HL-60/S4 treated with retinoic acid at 250 ng/mL for 4 days and 3 days (cell line): ENCODE results near the gene TIGAR.

Experiments used
- in situ Hi-C: fragments of 300-500 bp; cut with MboI; formaldehyde crosslinking; loops from 2 replicates; pipeline ENCODE4 v1.7.0; 2022; ENCODE audit warnings: low sequenced_read_pairs

TIGAR gene

GRCh38 chr12:4320853-4321701 lies at the start of gene TIGAR:
Gene TIGAR (plus strand): TSS chr12:4321213. CDS start chr12:4321272, 59 bp downstream.
- in situ Hi-C loops, result no loop called here

- in situ Hi-C loops, result no loop called here
These were observed 49.1 kb upstream of the TIGAR start for GRCh38 chr12:4271717-4272423.

GRCh38 chr12:4272424-4273272 lies 48.4 kb upstream of the TIGAR start:
- in situ Hi-C loops, result no loop called here

- in situ Hi-C loops, result no loop called here
These were observed 47.8 kb upstream of the TIGAR start for GRCh38 chr12:4273273-4273651.

GRCh38 chr12:4273652-4274395 lies 47.2 kb upstream of the TIGAR start, which contains the start of gene CCND2:
Gene CCND2 (plus strand): TSS chr12:4273762. CDS start chr12:4274041, 279 bp downstream.
- in situ Hi-C loops, result no loop called here

- in situ Hi-C loops, result no loop called here
These were observed 46.5 kb upstream of the TIGAR start for GRCh38 chr12:4274396-4275015.

- in situ Hi-C loops, result no loop called here
These were observed 45.8 kb upstream of the TIGAR start for GRCh38 chr12:4275016-4275869.

- in situ Hi-C loops, result no loop called here
These were observed 45.1 kb upstream of the TIGAR start for GRCh38 chr12:4275870-4276301.

GRCh38 chr12:4276524-4277204 lies 44.3 kb upstream of the TIGAR start:
- in situ Hi-C loops, result no loop called here

GRCh38 chr12:4277205-4277543 lies 43.8 kb upstream of the TIGAR start:
- in situ Hi-C loops, result no loop called here

GRCh38 chr12:4277857-4278256 lies 43.2 kb upstream of the TIGAR start:
- in situ Hi-C loops, result no loop called here

- in situ Hi-C loops, result no loop called here
These were observed 42.5 kb upstream of the TIGAR start for GRCh38 chr12:4278329-4279197.

- in situ Hi-C loops, result no loop called here
These were observed 41.8 kb upstream of the TIGAR start for GRCh38 chr12:4279198-4279690.

- in situ Hi-C loops, result loop anchor here (10.0 kb wide), 1 partner anchor 396 kb away; no protein-coding TSS in a partner anchor
These were observed 40.5 kb upstream of the TIGAR start for GRCh38 chr12:4280351-4281163.

GRCh38 chr12:4281173-4281654 lies 39.8 kb upstream of the TIGAR start:
- in situ Hi-C loops, result loop anchor here (10.0 kb wide), 1 partner anchor 396 kb away; no protein-coding TSS in a partner anchor
